ENCODE results near the gene AGAP3.

DNA sequence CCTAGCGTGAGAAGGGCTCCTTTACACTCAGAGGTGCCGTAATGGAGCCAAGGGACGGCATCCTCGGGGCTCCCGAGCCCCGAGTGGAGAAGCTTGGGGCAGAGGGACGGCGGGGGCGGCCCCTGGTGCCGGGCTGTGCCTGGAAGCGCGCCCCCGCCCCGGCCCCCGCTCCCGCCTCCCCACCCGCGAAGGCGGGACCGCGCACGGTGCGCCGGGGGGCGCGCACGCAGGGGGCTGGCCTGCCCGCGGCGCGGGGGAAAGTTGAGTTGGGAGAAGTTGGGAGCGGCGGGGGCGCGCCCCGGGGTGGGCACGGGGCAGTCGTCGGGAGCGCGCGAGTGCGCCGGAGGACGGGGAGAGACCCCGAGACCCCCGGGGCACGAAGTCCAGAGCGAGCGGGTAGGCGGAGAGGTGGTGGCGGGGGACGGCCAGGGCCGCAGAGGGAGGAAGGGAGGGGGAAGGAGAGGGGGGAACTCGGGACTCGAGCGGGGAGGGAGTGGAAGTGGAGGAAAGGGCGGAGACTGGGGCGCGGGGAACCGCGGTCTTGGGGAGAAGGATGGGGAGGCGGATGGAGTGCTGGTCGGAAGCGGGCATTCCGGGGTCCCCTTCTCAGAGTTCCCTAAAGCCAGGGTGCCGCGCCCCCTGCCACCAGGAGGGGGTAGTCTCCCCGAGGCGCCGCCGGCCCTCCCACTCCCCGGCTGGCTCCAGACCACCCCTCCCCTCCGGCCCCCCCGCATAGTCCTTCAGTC is 26.7 kb upstream of the AGAP3 start, which contains the start of gene SLC4A2:
- TF ChIP-seq, protein P1, sequence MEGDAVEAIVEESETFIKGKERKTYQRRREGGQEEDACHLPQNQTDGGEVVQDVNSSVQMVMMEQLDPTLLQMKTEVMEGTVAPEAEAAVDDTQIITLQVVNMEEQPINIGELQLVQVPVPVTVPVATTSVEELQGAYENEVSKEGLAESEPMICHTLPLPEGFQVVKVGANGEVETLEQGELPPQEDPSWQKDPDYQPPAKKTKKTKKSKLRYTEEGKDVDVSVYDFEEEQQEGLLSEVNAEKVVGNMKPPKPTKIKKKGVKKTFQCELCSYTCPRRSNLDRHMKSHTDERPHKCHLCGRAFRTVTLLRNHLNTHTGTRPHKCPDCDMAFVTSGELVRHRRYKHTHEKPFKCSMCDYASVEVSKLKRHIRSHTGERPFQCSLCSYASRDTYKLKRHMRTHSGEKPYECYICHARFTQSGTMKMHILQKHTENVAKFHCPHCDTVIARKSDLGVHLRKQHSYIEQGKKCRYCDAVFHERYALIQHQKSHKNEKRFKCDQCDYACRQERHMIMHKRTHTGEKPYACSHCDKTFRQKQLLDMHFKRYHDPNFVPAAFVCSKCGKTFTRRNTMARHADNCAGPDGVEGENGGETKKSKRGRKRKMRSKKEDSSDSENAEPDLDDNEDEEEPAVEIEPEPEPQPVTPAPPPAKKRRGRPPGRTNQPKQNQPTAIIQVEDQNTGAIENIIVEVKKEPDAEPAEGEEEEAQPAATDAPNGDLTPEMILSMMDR (IDR thresholded peaks at IDR 0.05): no peak; the same call in 1 of the 2 replicates
- TF ChIP-seq TCF7L2 (IDR thresholded peaks at IDR 0.05; ENCODE audit: low read depth, low read length) (no peak), POLR2AphosphoS5 (IDR thresholded peaks at IDR 0.05; ENCODE audit: low read depth, low read length) (no peak)
- TF ChIP-seq, protein P2, sequence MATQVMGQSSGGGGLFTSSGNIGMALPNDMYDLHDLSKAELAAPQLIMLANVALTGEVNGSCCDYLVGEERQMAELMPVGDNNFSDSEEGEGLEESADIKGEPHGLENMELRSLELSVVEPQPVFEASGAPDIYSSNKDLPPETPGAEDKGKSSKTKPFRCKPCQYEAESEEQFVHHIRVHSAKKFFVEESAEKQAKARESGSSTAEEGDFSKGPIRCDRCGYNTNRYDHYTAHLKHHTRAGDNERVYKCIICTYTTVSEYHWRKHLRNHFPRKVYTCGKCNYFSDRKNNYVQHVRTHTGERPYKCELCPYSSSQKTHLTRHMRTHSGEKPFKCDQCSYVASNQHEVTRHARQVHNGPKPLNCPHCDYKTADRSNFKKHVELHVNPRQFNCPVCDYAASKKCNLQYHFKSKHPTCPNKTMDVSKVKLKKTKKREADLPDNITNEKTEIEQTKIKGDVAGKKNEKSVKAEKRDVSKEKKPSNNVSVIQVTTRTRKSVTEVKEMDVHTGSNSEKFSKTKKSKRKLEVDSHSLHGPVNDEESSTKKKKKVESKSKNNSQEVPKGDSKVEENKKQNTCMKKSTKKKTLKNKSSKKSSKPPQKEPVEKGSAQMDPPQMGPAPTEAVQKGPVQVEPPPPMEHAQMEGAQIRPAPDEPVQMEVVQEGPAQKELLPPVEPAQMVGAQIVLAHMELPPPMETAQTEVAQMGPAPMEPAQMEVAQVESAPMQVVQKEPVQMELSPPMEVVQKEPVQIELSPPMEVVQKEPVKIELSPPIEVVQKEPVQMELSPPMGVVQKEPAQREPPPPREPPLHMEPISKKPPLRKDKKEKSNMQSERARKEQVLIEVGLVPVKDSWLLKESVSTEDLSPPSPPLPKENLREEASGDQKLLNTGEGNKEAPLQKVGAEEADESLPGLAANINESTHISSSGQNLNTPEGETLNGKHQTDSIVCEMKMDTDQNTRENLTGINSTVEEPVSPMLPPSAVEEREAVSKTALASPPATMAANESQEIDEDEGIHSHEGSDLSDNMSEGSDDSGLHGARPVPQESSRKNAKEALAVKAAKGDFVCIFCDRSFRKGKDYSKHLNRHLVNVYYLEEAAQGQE (IDR thresholded peaks at IDR 0.05; ENCODE audit: insufficient read depth in 1 of 2, low read depth in 2 of 2, low read length in 1 of 2): no peak

Data from Panc1 (cell line).